ENCODE results near the gene TEAD2. TPM values are rescaled to one million over a fixed set of nuclear protein-coding genes. Genes with fewer than 3 reads are reported as not detected.

The TEAD2 gene
- polyA plus RNA-seq, 1 donor from 2014 or later = 1.0 TPM

Small RNA genes lying within 50 kb of the gene (small RNA-seq; reads per million reads assigned to genes)
- 0 to 0.03 (median 0) reads per million in 3 experiments for gene MIR4324

Other genes with a start within 250 kb of the TEAD2 start
- 88.7 and 99.0 TPM in 2 replicates for gene LIN7B, start 248.0 kb downstream of the TEAD2 start, polyA plus RNA-seq
- gene C19orf73, start 243.3 kb downstream of the TEAD2 start, polyA plus RNA-seq = 5.7 and 8.4 TPM in 2 replicates
- 73.0 and 80.7 TPM in 2 replicates for gene PPFIA3, start 242.9 kb downstream of the TEAD2 start, polyA plus RNA-seq
- 1.0 TPM in 1 of 2 replicates, not detected in the other for gene HRC, start 207.0 kb downstream of the TEAD2 start, polyA plus RNA-seq
- 40.0 and 42.5 TPM in 2 replicates for gene TRPM4, start 204.6 kb downstream of the TEAD2 start, polyA plus RNA-seq
- not detected in 2 replicates for gene SLC6A16, start 37.2 kb downstream of the TEAD2 start, polyA plus RNA-seq
- not detected in 2 replicates for gene CD37, start 27.0 kb downstream of the TEAD2 start, polyA plus RNA-seq
- 2.8 TPM in 1 of 2 replicates, not detected in the other for gene DKKL1, start 1.5 kb upstream of the TEAD2 start, polyA plus RNA-seq
- gene KASH5, start 25.8 kb upstream of the TEAD2 start, polyA plus RNA-seq = 0.11 TPM in 1 of 2 replicates, not detected in the other
- not detected in 2 replicates for gene PTH2, start 61.0 kb upstream of the TEAD2 start, polyA plus RNA-seq
- gene GFY, start 63.0 kb upstream of the TEAD2 start, polyA plus RNA-seq = not detected in 2 replicates
- gene SLC17A7, start 79.1 kb upstream of the TEAD2 start, polyA plus RNA-seq = 0.07 TPM in 1 of 2 replicates, not detected in the other
- 132 and 145 TPM in 2 replicates for gene PIH1D1, start 89.4 kb upstream of the TEAD2 start, polyA plus RNA-seq
- 13.5 and 16.7 TPM in 2 replicates for gene ALDH16A1, start 90.8 kb upstream of the TEAD2 start, polyA plus RNA-seq
- gene FLT3LG, start 111.8 kb upstream of the TEAD2 start, polyA plus RNA-seq = not detected in 2 replicates
- 2,313 and 2,518 TPM in 2 replicates for gene RPL13A, start 125.2 kb upstream of the TEAD2 start, polyA plus RNA-seq
- 4,020 and 4,439 TPM in 2 replicates for gene RPS11, start 134.0 kb upstream of the TEAD2 start, polyA plus RNA-seq
- 1.7 TPM in 1 of 2 replicates, not detected in the other for gene FCGRT, start 150.2 kb upstream of the TEAD2 start, polyA plus RNA-seq
- gene RCN3, start 165.6 kb upstream of the TEAD2 start, polyA plus RNA-seq = not detected in 2 replicates
- gene NOSIP, start 218.1 kb upstream of the TEAD2 start, polyA plus RNA-seq = 129 and 153 TPM in 2 replicates
- gene PRRG2, start 218.9 kb upstream of the TEAD2 start, polyA plus RNA-seq = not detected in 2 replicates
- gene PRR12, start 228.8 kb upstream of the TEAD2 start, polyA plus RNA-seq = 1.2 and 1.7 TPM in 2 replicates

All from neural cell (in vitro differentiated cells).